Suppressor macrophage treated with lipopolysaccharide for 4 hours (primary cell): ENCODE measurements around the gene POU2F1.

Source experiments
- DNase-seq: peaks from one replicate; pipeline ENCODE4 v3.0.0-alpha.2; 2020

Gene POU2F1

GRCh38 chr1:167430134-167430848 lies 209.6 kb downstream of the POU2F1 start:
- DNase-seq, result no peak

- DNase-seq, result no peak
Measured at GRCh38 chr1:167430849-167431242, 210.2 kb downstream of the POU2F1 start.

GRCh38 chr1:167431261-167431908 lies 210.7 kb downstream of the POU2F1 start:
- no peak for DNase-seq

- DNase-seq, result no peak
Measured at GRCh38 chr1:167431909-167432650, 211.4 kb downstream of the POU2F1 start.

GRCh38 chr1:167432780-167433179 lies 212.1 kb downstream of the POU2F1 start:
- DNase-seq, result no peak

- no peak for DNase-seq
Measured at GRCh38 chr1:167433884-167434283, 213.2 kb downstream of the POU2F1 start.

- no peak for DNase-seq
Measured at GRCh38 chr1:167434306-167434705, 213.6 kb downstream of the POU2F1 start.

GRCh38 chr1:167435484-167435883 lies 214.8 kb downstream of the POU2F1 start:
- DNase-seq, result no peak

GRCh38 chr1:167438171-167439138 lies 217.8 kb downstream of the POU2F1 start:
- DNase-seq, result no peak

GRCh38 chr1:167439301-167439988 lies 218.8 kb downstream of the POU2F1 start:
- peak; percentile 52 for DNase-seq

- DNase-seq, result no peak
Measured at GRCh38 chr1:167440345-167440744, 219.7 kb downstream of the POU2F1 start.

GRCh38 chr1:167440776-167441175 lies 220.1 kb downstream of the POU2F1 start:
- no peak for DNase-seq

- no peak for DNase-seq
Measured at GRCh38 chr1:167441222-167441621, 220.5 kb downstream of the POU2F1 start.

GRCh38 chr1:167442142-167442848 lies 221.6 kb downstream of the POU2F1 start:
- DNase-seq, result peak; percentile 93

- no peak for DNase-seq
Measured at GRCh38 chr1:167442854-167443565, 222.3 kb downstream of the POU2F1 start.

- no peak for DNase-seq
Measured at GRCh38 chr1:167443757-167444156, 223.1 kb downstream of the POU2F1 start.

GRCh38 chr1:167446966-167447365 lies 226.3 kb downstream of the POU2F1 start:
- DNase-seq, result peak; percentile 44

- peak; percentile 67 for DNase-seq
Measured at GRCh38 chr1:167447521-167448136, 226.9 kb downstream of the POU2F1 start.

GRCh38 chr1:167450843-167451242 lies 230.2 kb downstream of the POU2F1 start:
- DNase-seq, result no peak

GRCh38 chr1:167452483-167452882 lies 231.8 kb downstream of the POU2F1 start:
- DNase-seq, result no peak
